Endothelial cell of umbilical vein (primary cell): ENCODE measurements around the gene SLC24A3. TPM values are rescaled to one million over a fixed set of nuclear protein-coding genes. Genes with fewer than 3 reads are reported as not detected.

Experiments
- BruUV-seq: library from RNA; stranded (reverse); fragments of 400-500 nt; replicated peaks from 2 replicates; lab custom pipeline; 2021; lab: Mats Ljungman, UMichigan
- CTCF ChIA-PET: fragments of 300-600, 350-600 bp; sonication (Branson Sonifier 250); formaldehyde crosslinking; loops from one replicate; lab custom pipeline; 2021; ENCODE audit warnings: antibody characterized with exemption, inconsistent platforms; lab: Charles Lee
- POLR2A ChIA-PET: fragments of 300-600, 350-600 bp; sonication (Branson Sonifier 250); formaldehyde crosslinking; loops from one replicate; lab custom pipeline; 2021; ENCODE audit warnings: antibody characterized with exemption, inconsistent platforms; lab: Charles Lee
- DNase-seq: peaks from one replicate; pipeline ENCODE4 v3.0.0-alpha.2; 2011; ENCODE audit warnings: low read depth, low spot score
- FAIRE-seq: peaks from 2 replicates; lab custom pipeline; 2011; peaks lifted over from hg19 to GRCh38; lab: Jason Lieb, UNC
- H2AFZ ChIP-seq: 2 replicates; pipeline ENCODE4 v1.6.0; 2012; ENCODE audit warnings: low read depth, low read length, control low read depth, inconsistent platforms
- H3K27ac ChIP-seq: 2 replicates; pipeline ENCODE4 v1.5.1; 2011; ENCODE audit warnings: low read depth, mild to moderate bottlenecking, control low read depth, low read length, moderate library complexity; ENCODE audit not compliant: insufficient read depth
- H3K27me3 ChIP-seq, 2 experiments: 2 replicates each; pipeline versions ENCODE4 v1.6.0 to v1.6.1; 2011; ENCODE audit warnings: low read length in 2 of 2, mixed read lengths in 1 of 2; ENCODE audit not compliant: control insufficient read depth in 2 of 2, insufficient read depth in 2 of 2
- H3K36me3 ChIP-seq, 2 experiments: 2 replicates in 1 of 2; 3 replicates in 1 of 2; pipeline ENCODE4 v1.5.1; 2011; ENCODE audit warnings: low read length in 2 of 2, mild to moderate bottlenecking in 1 of 2, moderate library complexity in 1 of 2; ENCODE audit not compliant: control insufficient read depth in 2 of 2, insufficient read depth in 2 of 2; ENCODE audit errors: extremely low read depth in 1 of 2
- H3K4me1 ChIP-seq: 3 replicates; pipeline ENCODE4 v1.5.1; 2011; ENCODE audit warnings: mild to moderate bottlenecking, low read length; ENCODE audit not compliant: control insufficient read depth, insufficient read depth; ENCODE audit errors: extremely low read depth
- H3K4me2 ChIP-seq: 2 replicates; pipeline ENCODE4 v1.6.1; 2011; ENCODE audit warnings: low read length, control low read depth, mixed read lengths; ENCODE audit not compliant: insufficient read depth
- H3K4me3 ChIP-seq, 3 experiments: fragments of 200-600 bp in 1 of 3; sonication (generic), shearing (Covaris generic) in 1 of 3; replicated peaks in 1 of 3; 2 replicates each; pipeline ENCODE4 v1.5.1; 2011 to 2016; ENCODE audit warnings: control low read depth in 3 of 3, low read length in 3 of 3, mild to moderate bottlenecking in 2 of 3, inconsistent platforms in 1 of 3, low read depth in 1 of 3, moderate library complexity in 1 of 3; ENCODE audit not compliant: insufficient read depth in 1 of 3
- H3K79me2 ChIP-seq: 2 replicates; pipeline ENCODE4 v1.6.0; 2012; ENCODE audit warnings: low read length, inconsistent platforms; ENCODE audit not compliant: control insufficient read depth, insufficient read depth
- H3K9ac ChIP-seq: replicated peaks from 2 replicates; pipeline ENCODE3; 2011; ENCODE audit warnings: low read length, control low read depth; ENCODE audit not compliant: insufficient read depth; ENCODE audit errors: extremely low read depth
- H3K9me1 ChIP-seq: replicated peaks from 3 replicates; pipeline ENCODE4 v1.6.0; 2011; ENCODE audit warnings: mild to moderate bottlenecking, low read length; ENCODE audit not compliant: control insufficient read depth, insufficient read depth; ENCODE audit errors: extremely low read depth
- H3K9me3 ChIP-seq: replicated peaks from 2 replicates; pipeline ENCODE4 v1.5.1; 2012; ENCODE audit warnings: low read length, inconsistent platforms; ENCODE audit not compliant: control insufficient read depth, insufficient read depth
- H4K20me1 ChIP-seq: replicated peaks from 2 replicates; pipeline ENCODE3; 2011; ENCODE audit warnings: mild to moderate bottlenecking, low read length; ENCODE audit not compliant: control insufficient read depth, insufficient read depth; ENCODE audit errors: extremely low read depth
- EZH2 ChIP-seq: IDR thresholded peaks from 2 replicates; pipeline ENCODE4 v1.6.1; 2012; ENCODE audit warnings: borderline replicate concordance, low read depth, mild to moderate bottlenecking, moderate library complexity, low read length, inconsistent platforms; ENCODE audit not compliant: severe bottlenecking
- GATA2 ChIP-seq: IDR thresholded peaks from 2 replicates; pipeline ENCODE4 v1.7.0; 2011; ENCODE audit warnings: low read depth, mild to moderate bottlenecking, moderate library complexity, mixed read lengths, low read length; ENCODE audit not compliant: insufficient read length, insufficient read depth
- JUN ChIP-seq: IDR thresholded peaks from 2 replicates; pipeline ENCODE4 v1.6.1; 2011; ENCODE audit warnings: borderline replicate concordance, low read depth; ENCODE audit not compliant: insufficient read length, insufficient read depth
- POLR2AphosphoS5 ChIP-seq: IDR thresholded peaks from 2 replicates; pipeline ENCODE4 v1.6.1; 2012; ENCODE audit warnings: low read depth, mild to moderate bottlenecking, control low read depth, low read length, moderate library complexity; ENCODE audit not compliant: insufficient read depth
- dilution Hi-C: fragments of 300-500 bp; cut with MboI; formaldehyde crosslinking; loops from one replicate; pipeline ENCODE4 v1.15.0; 2019; ENCODE audit warnings: low sequenced_read_pairs; ENCODE audit not compliant: extremely low pct_ligation_motif_present
- intact Hi-C: fragments of 100-400 bp; cut with micrococcal nuclease; formaldehyde crosslinking; loops from one replicate; pipeline ENCODE4 v1.10.0; 2022
- polyA plus RNA-seq, 4 experiments: library from polyadenylated mRNA; depleted of rRNA in 3 of 4; stranded (reverse) in 3 of 4; unstranded in 1 of 4; fragments of >200 nt; gene quantifications; 2 replicates each; pipeline versions ENCODE4 v1.2.1 to v1.2.3, GENCODE V29; 2011 to 2012; ENCODE audit warnings: missing spikeins in 1 of 4
- total RNA-seq: library from RNA; stranded (reverse); gene quantifications from 2 replicates; pipeline ENCODE4 v1.2.3, GENCODE V29; 2021
- TF ChIP-seq, protein P1 (sequence below), 2 donors: IDR thresholded peaks; 1 replicate in 1 of 2; 2 replicates in 1 of 2; pipeline ENCODE4 v1.5.1; 2011; ENCODE audit warnings: low read length in 2 of 2, mild to moderate bottlenecking in 2 of 2, moderate library complexity in 2 of 2, control low read depth in 1 of 2, inconsistent platforms in 1 of 2, low read depth in 1 of 2; ENCODE audit not compliant: insufficient read depth in 1 of 2; ENCODE audit errors: extremely low read depth in 1 of 2

SLC24A3 gene
- total and polyA plus RNA-seq, 2 donors (not counting 3 experiments of a cell fraction or from before 2014, with no cell fraction given) = not detected

DNA sequence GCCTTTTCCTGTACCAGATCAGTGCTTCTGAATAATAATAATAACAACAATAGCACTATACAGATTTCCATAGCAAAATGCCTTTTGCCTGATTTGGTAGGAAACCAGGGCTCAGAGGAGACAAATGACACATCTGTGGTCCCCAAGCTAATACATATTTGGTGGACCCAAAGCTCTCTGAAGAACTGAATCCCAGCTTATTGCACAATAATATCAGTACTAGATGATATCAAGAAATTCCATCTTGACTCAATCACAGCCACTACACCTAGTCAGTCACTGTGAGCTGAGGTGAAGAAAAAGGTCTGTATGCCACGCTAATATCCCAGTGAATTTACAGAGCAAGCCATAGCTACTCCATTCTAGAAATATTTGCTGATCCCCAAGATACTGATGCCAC is 275.0 kb downstream of the SLC24A3 start:
- Histone ChIP-seq H3K4me1 (no peaks in the 10 kb centered on the region), H3K9me3 (no peaks in the 10 kb centered on the region), H3K4me2 (no peak overlapping the region), H3K4me3 (no peak overlapping the region), H3K36me3 (no peaks in the 10 kb centered on the region), H3K79me2 (no peaks in the 10 kb centered on the region), H3K27me3 (no peaks in the 10 kb centered on the region), H3K27ac (no peak overlapping the region), H3K9me1 (no peaks in the 10 kb centered on the region), H3K9ac (no peak overlapping the region), H4K20me1 (no peaks in the 10 kb centered on the region), H2AFZ (no peak overlapping the region)
- DNase-seq (no peak), FAIRE-seq (no peak)
- CTCF ChIA-PET = no interaction called here
- dilution Hi-C loops = no loop called here
- POLR2A ChIA-PET = no interaction called here
- intact Hi-C loops = no loop called here
- TF ChIP-seq, protein P1, sequence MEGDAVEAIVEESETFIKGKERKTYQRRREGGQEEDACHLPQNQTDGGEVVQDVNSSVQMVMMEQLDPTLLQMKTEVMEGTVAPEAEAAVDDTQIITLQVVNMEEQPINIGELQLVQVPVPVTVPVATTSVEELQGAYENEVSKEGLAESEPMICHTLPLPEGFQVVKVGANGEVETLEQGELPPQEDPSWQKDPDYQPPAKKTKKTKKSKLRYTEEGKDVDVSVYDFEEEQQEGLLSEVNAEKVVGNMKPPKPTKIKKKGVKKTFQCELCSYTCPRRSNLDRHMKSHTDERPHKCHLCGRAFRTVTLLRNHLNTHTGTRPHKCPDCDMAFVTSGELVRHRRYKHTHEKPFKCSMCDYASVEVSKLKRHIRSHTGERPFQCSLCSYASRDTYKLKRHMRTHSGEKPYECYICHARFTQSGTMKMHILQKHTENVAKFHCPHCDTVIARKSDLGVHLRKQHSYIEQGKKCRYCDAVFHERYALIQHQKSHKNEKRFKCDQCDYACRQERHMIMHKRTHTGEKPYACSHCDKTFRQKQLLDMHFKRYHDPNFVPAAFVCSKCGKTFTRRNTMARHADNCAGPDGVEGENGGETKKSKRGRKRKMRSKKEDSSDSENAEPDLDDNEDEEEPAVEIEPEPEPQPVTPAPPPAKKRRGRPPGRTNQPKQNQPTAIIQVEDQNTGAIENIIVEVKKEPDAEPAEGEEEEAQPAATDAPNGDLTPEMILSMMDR (IDR thresholded peaks at IDR 0.05; ENCODE audit: extremely low read depth in 1 of 2, insufficient read depth in 1 of 2, low read depth in 1 of 2, low read length in 2 of 2) = no peak
- no peak for TF ChIP-seq POLR2AphosphoS5
- no TSS peak for BruUV-seq

DNA sequence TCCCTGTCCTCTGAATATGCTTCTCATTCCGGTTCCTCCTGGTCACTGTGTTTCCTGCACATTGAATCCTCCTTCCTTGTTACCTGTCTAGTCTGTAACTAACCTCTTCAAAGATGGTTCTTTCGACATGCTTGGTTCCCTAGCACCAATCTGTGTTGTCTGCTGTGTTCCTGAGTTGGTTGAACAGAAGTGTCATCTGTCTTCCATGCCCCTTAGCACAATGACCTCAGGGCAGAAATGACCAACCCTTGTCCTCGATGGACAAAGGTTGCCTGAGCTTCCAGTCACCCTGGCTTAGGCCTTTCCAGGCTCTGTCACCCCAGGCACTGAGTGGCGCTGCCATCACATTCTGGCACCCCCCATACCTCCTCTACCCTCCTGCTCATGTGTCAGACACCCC is 278.8 kb downstream of the SLC24A3 start:
- Histone ChIP-seq H3K9ac (no peak overlapping the region), H2AFZ (no peak overlapping the region), H3K4me3 (no peak overlapping the region), H3K9me3 (no peaks in the 10 kb centered on the region), H3K4me1 (no peaks in the 10 kb centered on the region), H3K79me2 (no peaks in the 10 kb centered on the region), H3K27ac (no peak overlapping the region), H3K27me3 (no peaks in the 10 kb centered on the region), H3K9me1 (no peaks in the 10 kb centered on the region), H3K4me2 (no peak overlapping the region), H4K20me1 (no peaks in the 10 kb centered on the region), H3K36me3 (no peaks in the 10 kb centered on the region)
- no TSS peak for BruUV-seq
- ChIA-PET POLR2A (no interaction called here), CTCF (no interaction called here)
- FAIRE-seq (no peak), DNase-seq (no peak)
- intact Hi-C loops (no loop called here), dilution Hi-C loops (no loop called here)
- no peak for TF ChIP-seq GATA2
- no peak for TF ChIP-seq EZH2
- TF ChIP-seq JUN = no peak
